Suprapubic skin (tissue), 4 donors: Measurements from ENCODE around the gene TARBP1. TPM values are rescaled to one million over a fixed set of nuclear protein-coding genes. Genes with fewer than 3 reads are reported as not detected.
A peak's percentile ranks its signal among the peaks of the same experiment; 100 is the strongest.

Experiments
- DNase-seq, 2 donors: peaks; one replicate each; pipeline ENCODE4 v3.0.0-alpha.2; 2019; ENCODE audit warnings: low spot score in 2 of 2
- H3K27ac ChIP-seq: fragments of 200-600 bp; sonication (generic); one replicate; pipeline ENCODE4 v1.5.1; 2019
- H3K27me3 ChIP-seq: fragments of 200-600 bp; sonication (generic); one replicate; pipeline ENCODE4 v1.5.1; 2019
- H3K36me3 ChIP-seq: fragments of 200-600 bp; sonication (generic); one replicate; pipeline ENCODE4 v1.5.1; 2019
- H3K4me1 ChIP-seq: fragments of 200-600 bp; sonication (generic); one replicate; pipeline ENCODE4 v1.5.1; 2019
- H3K4me3 ChIP-seq: fragments of 200-600 bp; sonication (generic); one replicate; pipeline ENCODE4 v1.5.1; 2019; ENCODE audit warnings: mild to moderate bottlenecking
- H3K9me3 ChIP-seq: fragments of 200-600 bp; sonication (generic); one replicate; pipeline ENCODE4 v1.5.1; 2019
- CTCF ChIP-seq, 2 donors: fragments of 200-600 bp in 1 of 2; fragments of 450-650 bp in 1 of 2; sonication (generic) in 1 of 2; IDR thresholded peaks; one replicate each; pipeline ENCODE4 v1.5.1; 2016 to 2019; ENCODE audit warnings: antibody characterized with exemption in 2 of 2, mild to moderate bottlenecking in 1 of 2, moderate library complexity in 1 of 2
- EP300 ChIP-seq: sonication (generic); formaldehyde crosslinking; IDR thresholded peaks from one replicate; pipeline ENCODE4 v1.6.1; 2017; ENCODE audit warnings: antibody characterized with exemption
- POLR2A ChIP-seq, 2 donors: fragments of 450-650 bp; IDR thresholded peaks; one replicate each; pipeline ENCODE4 v1.6.1; 2017; ENCODE audit warnings: antibody characterized with exemption in 2 of 2, mild to moderate bottlenecking in 2 of 2, moderate library complexity in 2 of 2
- POLR2AphosphoS5 ChIP-seq, 3 donors: sonication (generic); formaldehyde crosslinking; IDR thresholded peaks; one replicate each; pipeline ENCODE4 v1.6.1; 2017; ENCODE audit warnings: antibody characterized with exemption in 3 of 3
- WGBS: methylation state at CpG from one replicate; pipeline ENCODE4 v1.1.5; 2018; 5-methylcytosine and 5-hydroxymethylcytosine counted together
- total RNA-seq, 4 donors: library from RNA; depleted of rRNA; stranded (reverse); fragments of >200 nt; gene quantifications; one replicate each; pipeline ENCODE4 v1.1.0, GENCODE V29; 2016

The TARBP1 gene
- total RNA-seq, 4 donors from 2014 or later = 21.1 to 78.2 (median 23.5) TPM

- Histone ChIP-seq H3K27ac (no peak overlapping the region), H3K27me3 (no peaks in the 10 kb centered on the region), H3K4me1 (peaks cover 20% of the 10 kb centered on the region), H3K9me3 (no peaks in the 10 kb centered on the region), H3K36me3 (no peaks in the 10 kb centered on the region), H3K4me3 (no peak overlapping the region)
- TF ChIP-seq CTCF (IDR thresholded peaks at IDR 0.05) (no peak), POLR2AphosphoS5 (IDR thresholded peaks at IDR 0.05) (no peak), POLR2A (IDR thresholded peaks at IDR 0.05) (no peak), EP300 (no peak)
- no peak for DNase-seq
- 75% methylated on average over 9 of the region's 9 CpGs for WGBS
Observed at GRCh38 chr1:234517110-234517802, 38.3 kb upstream of the TARBP1 start.

- Histone ChIP-seq H3K9me3 (no peaks in the 10 kb centered on the region), H3K36me3 (no peaks in the 10 kb centered on the region), H3K27ac (peak overlapping the region; percentile 24), H3K4me3 (no peak overlapping the region), H3K4me1 (peaks cover 17% of the 10 kb centered on the region), H3K27me3 (no peaks in the 10 kb centered on the region)
- DNase-seq = no peak
- 15% methylated on average over 3 of the region's 3 CpGs for WGBS
- TF ChIP-seq POLR2A (IDR thresholded peaks at IDR 0.05) = no peak
- no peak for TF ChIP-seq CTCF (IDR thresholded peaks at IDR 0.05)
- no peak for TF ChIP-seq EP300
Observed at GRCh38 chr1:234515821-234516241, 36.9 kb upstream of the TARBP1 start.

GRCh38 chr1:234515411-234515810 is 36.4 kb upstream of the TARBP1 start:
- no peaks in the 10 kb centered on the region for H3K9me3 ChIP-seq
- H3K36me3 ChIP-seq = no peaks in the 10 kb centered on the region
- TF ChIP-seq POLR2AphosphoS5 (IDR thresholded peaks at IDR 0.05) (no peak), EP300 (no peak), POLR2A (IDR thresholded peaks at IDR 0.05) (no peak), CTCF (IDR thresholded peaks at IDR 0.05) (no peak)
- peaks cover 17% of the 10 kb centered on the region for H3K4me1 ChIP-seq
- H3K27me3 ChIP-seq = no peaks in the 10 kb centered on the region
- 62% methylated on average over 2 of the region's 2 CpGs for WGBS
- no peak for DNase-seq
- H3K27ac ChIP-seq = peak overlapping the region; percentile 24
- no peak overlapping the region for H3K4me3 ChIP-seq

GRCh38 chr1:234512451-234512861 is 33.5 kb upstream of the TARBP1 start:
- no peaks in the 10 kb centered on the region for H3K9me3 ChIP-seq
- H3K4me3 ChIP-seq = no peak overlapping the region
- no peak overlapping the region for H3K27ac ChIP-seq
- H3K36me3 ChIP-seq = no peaks in the 10 kb centered on the region
- no peak for DNase-seq
- no peaks in the 10 kb centered on the region for H3K27me3 ChIP-seq
- H3K4me1 ChIP-seq = peaks cover 26% of the 10 kb centered on the region
- TF ChIP-seq POLR2AphosphoS5 (IDR thresholded peaks at IDR 0.05) (no peak), POLR2A (IDR thresholded peaks at IDR 0.05) (no peak), CTCF (IDR thresholded peaks at IDR 0.05) (no peak), EP300 (no peak)
- 73% methylated on average over 5 of the region's 5 CpGs for WGBS

- TF ChIP-seq EP300 (no peak), POLR2AphosphoS5 (IDR thresholded peaks at IDR 0.05) (no peak), CTCF (IDR thresholded peaks at IDR 0.05) (no peak), POLR2A (IDR thresholded peaks at IDR 0.05) (no peak)
- peaks cover 9% of the 10 kb centered on the region for H3K4me1 ChIP-seq
- no peak overlapping the region for H3K4me3 ChIP-seq
- H3K27ac ChIP-seq = no peak overlapping the region
- no peaks in the 10 kb centered on the region for H3K27me3 ChIP-seq
- 33% methylated on average over 9 of the region's 9 CpGs for WGBS
- H3K9me3 ChIP-seq = no peaks in the 10 kb centered on the region
- no peaks in the 10 kb centered on the region for H3K36me3 ChIP-seq
- no peak for DNase-seq
Observed at GRCh38 chr1:234509457-234510328, 30.7 kb upstream of the TARBP1 start.
